Lower leg skin (tissue), 4 donors: ENCODE data around the gene RIC8B. TPM values are rescaled to one million over a fixed set of nuclear protein-coding genes. Genes with fewer than 3 reads are reported as not detected.

Source experiments
- DNase-seq, 2 donors: peaks; one replicate each; pipeline ENCODE4 v3.0.0-alpha.2; 2019; ENCODE audit warnings: low spot score in 2 of 2
- H3K4me3 ChIP-seq: fragments of 200-600 bp; sonication (generic); 2 replicates; pipeline ENCODE4 v1.5.1; 2017; ENCODE audit warnings: mild to moderate bottlenecking, low read depth; ENCODE audit not compliant: poor library complexity, severe bottlenecking
- POLR2A ChIP-seq, 2 donors: fragments of 450-650 bp; IDR thresholded peaks; one replicate each; pipeline ENCODE4 v1.6.1; 2016 to 2017; ENCODE audit warnings: antibody characterized with exemption in 2 of 2, mild to moderate bottlenecking in 1 of 2, moderate library complexity in 1 of 2
- WGBS, 2 donors: methylation state at CpG; one replicate each; pipeline ENCODE4 v1.1.5; 2018; 5-methylcytosine and 5-hydroxymethylcytosine counted together
- intact Hi-C: fragments of 100-400 bp; cut with DNase I; formaldehyde crosslinking; loops from one replicate; pipeline ENCODE4 v1.15.0; 2023; ENCODE audit warnings: low total_unique reads
- total RNA-seq, 4 donors: library from RNA; depleted of rRNA; stranded (reverse); fragments of >200 nt; gene quantifications; one replicate each; pipeline ENCODE4 v1.1.0, GENCODE V29; 2016
- TF ChIP-seq, protein P1 (sequence below), 3 donors: fragments of 450-650 bp; IDR thresholded peaks; one replicate each; pipeline ENCODE4 v1.5.1; 2016; ENCODE audit warnings: antibody characterized with exemption in 3 of 3, mild to moderate bottlenecking in 3 of 3, moderate library complexity in 2 of 3

Gene RIC8B
- total RNA-seq, 4 donors from 2014 or later = 7.0 to 9.1 (median 8.3) TPM

DNA sequence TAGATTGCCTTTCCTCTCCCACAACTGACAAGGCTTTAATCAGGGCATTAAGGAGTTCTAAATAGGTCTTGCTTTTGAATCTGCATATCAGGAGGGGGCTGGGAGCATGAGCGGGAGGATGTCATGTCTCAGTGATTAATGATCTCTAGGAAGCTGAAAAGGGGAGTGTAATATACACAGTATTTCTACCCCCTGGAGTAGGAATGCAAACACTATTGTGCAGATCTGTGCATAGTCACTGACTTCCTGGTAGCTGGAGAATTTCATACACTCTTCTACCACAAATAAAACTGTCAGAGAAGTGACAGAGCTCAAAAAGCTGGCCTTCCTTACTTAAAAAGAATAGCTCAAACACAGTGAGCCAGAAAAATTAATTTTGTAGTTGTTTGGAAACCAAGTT lies 65.8 kb downstream of the RIC8B start:
- intact Hi-C loops = loop anchor here (5.0 kb wide), 1 partner anchor 613 kb away; no protein-coding TSS in a partner anchor
- no peak for DNase-seq
- WGBS, 2 donors = 46 to 61% methylated on average over 1 of the region's 1 CpG
- TF ChIP-seq POLR2A (IDR thresholded peaks at IDR 0.05) = no peak
- TF ChIP-seq, protein P1, sequence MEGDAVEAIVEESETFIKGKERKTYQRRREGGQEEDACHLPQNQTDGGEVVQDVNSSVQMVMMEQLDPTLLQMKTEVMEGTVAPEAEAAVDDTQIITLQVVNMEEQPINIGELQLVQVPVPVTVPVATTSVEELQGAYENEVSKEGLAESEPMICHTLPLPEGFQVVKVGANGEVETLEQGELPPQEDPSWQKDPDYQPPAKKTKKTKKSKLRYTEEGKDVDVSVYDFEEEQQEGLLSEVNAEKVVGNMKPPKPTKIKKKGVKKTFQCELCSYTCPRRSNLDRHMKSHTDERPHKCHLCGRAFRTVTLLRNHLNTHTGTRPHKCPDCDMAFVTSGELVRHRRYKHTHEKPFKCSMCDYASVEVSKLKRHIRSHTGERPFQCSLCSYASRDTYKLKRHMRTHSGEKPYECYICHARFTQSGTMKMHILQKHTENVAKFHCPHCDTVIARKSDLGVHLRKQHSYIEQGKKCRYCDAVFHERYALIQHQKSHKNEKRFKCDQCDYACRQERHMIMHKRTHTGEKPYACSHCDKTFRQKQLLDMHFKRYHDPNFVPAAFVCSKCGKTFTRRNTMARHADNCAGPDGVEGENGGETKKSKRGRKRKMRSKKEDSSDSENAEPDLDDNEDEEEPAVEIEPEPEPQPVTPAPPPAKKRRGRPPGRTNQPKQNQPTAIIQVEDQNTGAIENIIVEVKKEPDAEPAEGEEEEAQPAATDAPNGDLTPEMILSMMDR (IDR thresholded peaks at IDR 0.05) = no peak
- H3K4me3 ChIP-seq = no peak overlapping the region

DNA sequence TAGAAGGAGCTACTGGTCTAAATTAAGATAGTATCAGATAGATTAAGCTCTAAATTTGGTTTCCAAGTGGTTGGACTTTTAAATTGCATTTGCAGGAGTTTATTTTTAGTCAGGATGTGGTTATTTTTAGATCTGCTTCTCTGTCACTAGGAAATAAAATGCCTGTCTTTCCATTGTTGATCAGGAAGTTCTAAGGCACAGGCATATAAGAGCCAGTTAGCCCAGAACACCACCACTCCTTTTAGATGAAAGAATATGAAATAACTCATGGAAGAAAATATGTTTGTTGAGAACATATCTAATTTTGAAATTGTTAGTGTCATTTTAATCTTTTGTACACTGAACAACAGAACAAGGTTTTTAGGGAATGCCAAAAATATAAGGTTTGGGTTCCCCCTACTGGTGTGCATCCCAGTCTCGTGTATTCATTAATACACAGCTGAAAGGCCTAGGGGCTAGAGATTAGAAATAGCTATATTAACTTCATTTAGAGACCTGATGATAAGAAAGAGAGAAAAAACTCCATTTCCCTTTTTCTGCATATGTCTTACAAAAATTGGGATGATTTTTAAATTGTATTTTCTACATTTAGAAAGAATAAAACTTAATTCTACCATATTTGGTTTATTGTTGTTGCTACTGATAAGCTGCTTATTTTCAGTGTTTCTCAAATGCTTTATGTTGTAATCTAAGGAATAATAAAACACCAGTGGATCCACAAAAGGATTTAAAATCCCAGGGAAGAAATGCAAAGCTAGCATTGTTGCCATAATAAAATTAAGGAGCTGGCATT lies 67.2 kb downstream of the RIC8B start:
- intact Hi-C loops = loop anchor here (5.0 kb wide), 1 partner anchor 614 kb away; no protein-coding TSS in a partner anchor
- TF ChIP-seq POLR2A (IDR thresholded peaks at IDR 0.05) = no peak
- TF ChIP-seq, protein P1 (IDR thresholded peaks at IDR 0.05) = no peak
- WGBS, 2 donors = 6 to 10% methylated on average over 1 of the region's 1 CpG
- H3K4me3 ChIP-seq = no peak overlapping the region
- peak in 1 of 2 donors; percentile 22 for DNase-seq

DNA sequence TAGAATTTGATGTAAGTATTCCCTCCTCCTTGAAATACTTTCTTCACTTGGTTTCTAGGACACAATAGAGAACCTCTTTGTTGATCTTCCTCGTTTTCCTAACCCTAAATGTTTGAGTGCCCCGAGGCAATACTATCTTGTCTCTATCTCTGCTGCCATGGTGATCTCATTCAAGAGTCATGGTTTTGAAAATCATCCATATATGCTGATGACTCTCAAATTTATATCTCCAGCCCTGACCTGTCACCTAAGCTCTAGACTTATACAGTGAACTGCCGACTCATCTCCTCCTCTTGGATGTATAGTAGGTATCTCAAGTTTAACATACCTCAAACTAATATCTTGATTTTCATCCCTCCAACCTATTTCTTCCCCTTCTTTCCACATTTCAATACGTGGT lies 71.4 kb downstream of the RIC8B start:
- 68 to 76% methylated on average over 4 of the region's 4 CpGs for WGBS, 2 donors
- intact Hi-C loops = no loop called here
- no peak overlapping the region for H3K4me3 ChIP-seq
- DNase-seq = no peak
- no peak for TF ChIP-seq POLR2A (IDR thresholded peaks at IDR 0.05)
- TF ChIP-seq, protein P1 (IDR thresholded peaks at IDR 0.05) = no peak

DNA sequence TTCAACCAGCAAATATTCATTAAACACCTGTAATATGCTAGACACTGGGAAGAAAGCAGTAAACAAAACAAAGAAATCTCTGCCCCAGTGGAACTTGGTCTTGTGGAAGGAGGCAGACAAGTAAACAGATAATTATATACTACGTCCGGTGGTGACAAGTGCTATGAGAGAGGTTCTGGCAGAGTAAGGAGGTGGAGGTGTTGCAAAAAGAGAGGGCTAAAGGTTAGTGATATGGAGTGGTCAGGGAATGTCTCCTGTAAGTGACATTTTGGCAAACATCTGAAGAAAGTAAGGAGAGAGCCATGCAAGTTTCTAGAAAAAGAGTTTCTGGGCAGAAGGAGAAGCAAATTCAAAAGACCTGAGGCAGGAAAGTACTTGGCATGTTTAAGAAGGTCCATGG lies 73.4 kb downstream of the RIC8B start:
- intact Hi-C loops = no loop called here
- TF ChIP-seq, protein P1 (IDR thresholded peaks at IDR 0.05) = no peak
- no peak for TF ChIP-seq POLR2A (IDR thresholded peaks at IDR 0.05)
- WGBS, 2 donors = 90 to 93% methylated on average over 2 of the region's 2 CpGs
- DNase-seq = no peak
- no peak overlapping the region for H3K4me3 ChIP-seq

DNA sequence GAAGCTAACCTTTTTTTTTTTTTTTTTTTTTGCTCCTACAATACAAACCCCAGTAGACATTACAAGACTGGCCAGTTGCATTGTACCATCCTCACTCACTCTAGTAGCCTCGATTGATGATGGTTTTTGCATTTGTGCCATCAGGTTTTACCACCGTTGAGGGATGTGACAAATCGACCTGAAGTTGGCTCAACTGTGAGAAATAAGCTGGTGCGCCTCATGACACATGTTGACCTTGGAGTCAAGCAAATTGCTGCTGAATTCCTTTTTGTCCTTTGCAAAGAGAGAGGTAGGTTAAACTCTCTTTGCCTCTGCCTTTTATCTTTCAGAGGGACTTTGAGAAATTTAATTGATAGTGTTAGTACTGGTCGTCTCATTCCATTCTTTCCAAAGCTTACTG lies 76.8 kb downstream of the RIC8B start:
- no peak overlapping the region for H3K4me3 ChIP-seq
- TF ChIP-seq, protein P1 (IDR thresholded peaks at IDR 0.05) = no peak
- TF ChIP-seq POLR2A (IDR thresholded peaks at IDR 0.05) = no peak
- intact Hi-C loops = no loop called here
- WGBS, 2 donors = 93 to 96% methylated on average over 5 of the region's 5 CpGs
- no peak for DNase-seq
